Posterior vena cava (tissue), 2 donors: ENCODE data around the gene DNAJA4. TPM values are rescaled to one million over a fixed set of nuclear protein-coding genes. Genes with fewer than 3 reads are reported as not detected.

Source experiments
- DNase-seq: peaks from one replicate; pipeline ENCODE4 v3.0.0-alpha.2; 2020; ENCODE audit warnings: low spot score
- intact Hi-C, 2 donors: fragments of 100-400 bp; cut with DNase I; formaldehyde crosslinking; loops; one replicate each; pipeline versions ENCODE4 v1.14.1 to v1.14.2; 2022 to 2023
- total RNA-seq, 2 donors: library from RNA; stranded (reverse); fragmentation: NEBNext Ultra II Directional; extraction: Animal tissue kit (Norgen Biotek cat#: 25700); gene quantifications; one replicate each; pipeline ENCODE4 v1.2.1, GENCODE V29; 2021
- donor health status: DM: yes; HTN: yes; CAD: no.
- donor health status: DM: yes; HTN: yes; CAD: no.

Gene DNAJA4
- total RNA-seq, 2 donors from 2014 or later, result 22.3 to 56.4 TPM

GRCh38 chr15:78266806-78267205, 2.4 kb downstream of the DNAJA4 start:
- DNase-seq, result no peak
- intact Hi-C loops, result no loop called here

GRCh38 chr15:78272316-78272715, 8.0 kb downstream of the DNAJA4 start:
- intact Hi-C loops, result no loop called here
- DNase-seq, result no peak

- no peak for DNase-seq
- intact Hi-C loops, result no loop called here
These were observed 8.4 kb downstream of the DNAJA4 start for GRCh38 chr15:78272776-78273175.

- DNase-seq, result no peak
- intact Hi-C loops, result no loop called here
These were observed 10.6 kb downstream of the DNAJA4 start for GRCh38 chr15:78274994-78275393.

- no peak for DNase-seq
- intact Hi-C loops, result no loop called here
These were observed 11.9 kb downstream of the DNAJA4 start for GRCh38 chr15:78276064-78276943.

GRCh38 chr15:78280319-78281072, 16.1 kb downstream of the DNAJA4 start:
- DNase-seq, result no peak
- intact Hi-C loops, result no loop called here

- intact Hi-C loops, result no loop called here
- DNase-seq, result no peak
These were observed 18.0 kb downstream of the DNAJA4 start for GRCh38 chr15:78282324-78282723.

GRCh38 chr15:78284758-78285157, 20.4 kb downstream of the DNAJA4 start:
- intact Hi-C loops, result no loop called here
- no peak for DNase-seq

GRCh38 chr15:78290222-78290621, 25.9 kb downstream of the DNAJA4 start:
- DNase-seq, result no peak
- intact Hi-C loops, result no loop called here

GRCh38 chr15:78291052-78291451, 26.7 kb downstream of the DNAJA4 start:
- intact Hi-C loops, result no loop called here
- no peak for DNase-seq

GRCh38 chr15:78291698-78292097, 27.3 kb downstream of the DNAJA4 start:
- intact Hi-C loops, result no loop called here

GRCh38 chr15:78292219-78292618, 27.9 kb downstream of the DNAJA4 start:
- intact Hi-C loops, result no loop called here
- no peak for DNase-seq

More at GRCh38 chr15:78291698-78292097, 27.3 kb downstream of the DNAJA4 start:
- DNase-seq, result no peak

- peak; percentile 97 for DNase-seq
- intact Hi-C loops, result no loop called here
These were observed 35.0 kb downstream of the DNAJA4 start, which contains the start of gene SKIC8 for GRCh38 chr15:78299101-78299930. SKIC8 (minus strand) TSS chr15:78299609; CDS start chr15:78295686, 3,923 bp downstream.

GRCh38 chr15:78301326-78301725, 37.0 kb downstream of the DNAJA4 start:
- DNase-seq, result no peak
- intact Hi-C loops, result no loop called here

- intact Hi-C loops, result no loop called here
- DNase-seq, result no peak
These were observed 37.5 kb downstream of the DNAJA4 start for GRCh38 chr15:78301828-78302227.

- no peak for DNase-seq
- intact Hi-C loops, result no loop called here
These were observed 38.4 kb downstream of the DNAJA4 start for GRCh38 chr15:78302579-78303312.

GRCh38 chr15:78304216-78305066, 40.1 kb downstream of the DNAJA4 start:
- intact Hi-C loops, result no loop called here
- no peak for DNase-seq

- intact Hi-C loops, result no loop called here
- no peak for DNase-seq
These were observed 41.9 kb downstream of the DNAJA4 start for GRCh38 chr15:78306176-78306774.
